ENCODE measurements around the gene SMCR8. TPM values are rescaled to one million over a fixed set of nuclear protein-coding genes. Genes with fewer than 3 reads are reported as not detected.
"Not testable (repeated sequence)": the region's sequence is repeated elsewhere in the genome, so short reads cannot be mapped to it uniquely, and the experiment has no call there.

The SMCR8 gene
- total and polyA plus RNA-seq, 2 donors (not counting 3 experiments of a cell fraction or from before 2014, with no cell fraction given), result 9.5 to 17.6 TPM

DNA sequence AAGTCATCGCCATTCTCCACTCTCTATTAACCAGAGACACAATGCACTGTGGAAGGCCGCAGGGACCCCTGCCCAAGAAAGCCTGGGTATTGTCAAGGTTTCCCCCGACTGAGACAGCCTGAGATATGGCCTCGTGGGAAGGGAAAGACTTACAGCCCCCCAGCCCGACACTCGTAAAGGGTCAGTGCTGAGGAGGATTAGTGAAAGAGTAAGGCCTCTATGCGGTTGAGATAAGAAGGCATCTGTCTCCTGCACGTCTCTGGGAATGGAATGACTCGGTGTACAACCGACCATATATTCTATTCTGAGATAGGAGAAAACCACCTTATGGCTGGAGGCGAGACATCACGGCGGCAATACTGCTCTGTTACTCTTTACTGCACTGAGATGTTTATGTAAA, 11.9 kb upstream of the SMCR8 start:
- H3K9me3 ChIP-seq (replicated peaks; ENCODE audit: control insufficient read depth, insufficient read depth, low read length); BruUV-seq (replicated peaks); H3K4me3 ChIP-seq (replicated peaks in 1 of 3; ENCODE audit: insufficient read depth in 1 of 3, low read depth in 1 of 3, low read length in 3 of 3); H3K9ac ChIP-seq (replicated peaks; ENCODE audit: extremely low read depth, insufficient read depth, low read length); H4K20me1 ChIP-seq (replicated peaks; ENCODE audit: control insufficient read depth, extremely low read depth, insufficient read depth, low read length); H3K9me1 ChIP-seq (replicated peaks; ENCODE audit: control insufficient read depth, extremely low read depth, insufficient read depth, low read length); H2AFZ ChIP-seq (ENCODE audit: low read depth, low read length); dilution Hi-C loops (cut with MboI; ENCODE audit: extremely low pct_ligation_motif_present, low sequenced_read_pairs); FAIRE-seq; H3K27ac ChIP-seq (ENCODE audit: insufficient read depth, low read depth, low read length); DNase-seq (ENCODE audit: low read depth, low spot score); H3K79me2 ChIP-seq (ENCODE audit: control insufficient read depth, insufficient read depth, low read length); H3K27me3 ChIP-seq (ENCODE audit: control insufficient read depth in 2 of 2, insufficient read depth in 2 of 2, low read length in 2 of 2); H3K4me2 ChIP-seq (ENCODE audit: insufficient read depth, low read length); POLR2A ChIA-PET: not testable (repeated sequence)
- peaks cover 22 to 27% of the 10 kb centered on the region in 2 experiments for H3K36me3 ChIP-seq (ENCODE audit: control insufficient read depth in 2 of 2, extremely low read depth in 1 of 2, insufficient read depth in 2 of 2, low read length in 2 of 2)
- intact Hi-C loops (cut with micrococcal nuclease), result loop anchor here (5.0 kb wide), 1 partner anchor 56 kb away; no protein-coding TSS in a partner anchor
- CTCF ChIA-PET, result interaction anchor here (0.9 kb wide), 1 partner anchor 162 kb away, joined by 3 read pairs; no protein-coding TSS in a partner anchor
- H3K4me1 ChIP-seq (ENCODE audit: control insufficient read depth, extremely low read depth, insufficient read depth, low read length), result peaks cover 15% of the 10 kb centered on the region

DNA sequence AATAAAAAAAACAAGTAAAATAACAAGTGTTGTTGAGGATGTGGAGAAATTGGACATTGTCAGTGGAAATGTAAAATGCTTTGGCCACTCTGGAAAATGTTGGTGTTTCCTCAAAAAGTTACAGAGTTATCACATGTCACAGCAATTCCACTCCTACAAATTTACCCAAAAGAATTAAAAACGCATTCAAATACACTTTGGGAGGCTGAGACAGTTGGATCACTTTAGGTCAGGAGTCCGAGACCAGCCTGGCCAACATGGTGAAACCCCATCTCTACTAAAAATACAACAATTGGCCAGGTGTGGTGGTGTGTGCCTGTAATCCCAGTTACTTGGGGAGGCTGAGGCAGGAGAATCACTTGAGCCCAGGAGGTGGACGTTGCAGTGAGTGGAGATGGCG, 5.9 kb upstream of the SMCR8 start:
- H3K36me3 ChIP-seq (ENCODE audit: control insufficient read depth in 2 of 2, extremely low read depth in 1 of 2, insufficient read depth in 2 of 2, low read length in 2 of 2), result peaks cover 4 to 12% of the 10 kb centered on the region in 2 experiments
- BruUV-seq (replicated peaks), result no TSS peak

More for the DNA sequence above, 5.9 kb upstream of the SMCR8 start:
- peaks cover 8% of the 10 kb centered on the region for H3K4me1 ChIP-seq (ENCODE audit: control insufficient read depth, extremely low read depth, insufficient read depth, low read length)
- CTCF ChIA-PET, result no interaction called here
- DNase-seq (ENCODE audit: low read depth, low spot score) (no peak), FAIRE-seq (no peak)
- no peaks in the 10 kb centered on the region for H4K20me1 ChIP-seq (replicated peaks; ENCODE audit: control insufficient read depth, extremely low read depth, insufficient read depth, low read length)
- peaks cover 40% of the 10 kb centered on the region for H3K79me2 ChIP-seq (ENCODE audit: control insufficient read depth, insufficient read depth, low read length)
- H3K27me3 ChIP-seq (ENCODE audit: control insufficient read depth in 2 of 2, insufficient read depth in 2 of 2, low read length in 2 of 2), result no peaks in the 10 kb centered on the region
- POLR2A ChIA-PET, result no interaction called here
- dilution Hi-C loops (cut with MboI; ENCODE audit: extremely low pct_ligation_motif_present, low sequenced_read_pairs) (no loop called here), intact Hi-C loops (cut with micrococcal nuclease) (no loop called here)
- H2AFZ ChIP-seq (ENCODE audit: low read depth, low read length), result no peak overlapping the region
- no peak overlapping the region for H3K9ac ChIP-seq (replicated peaks; ENCODE audit: extremely low read depth, insufficient read depth, low read length)
- no peaks in the 10 kb centered on the region for H3K9me1 ChIP-seq (replicated peaks; ENCODE audit: control insufficient read depth, extremely low read depth, insufficient read depth, low read length)
- no peaks in the 10 kb centered on the region for H3K9me3 ChIP-seq (replicated peaks; ENCODE audit: control insufficient read depth, insufficient read depth, low read length)
- H3K4me3 ChIP-seq (replicated peaks in 1 of 3; ENCODE audit: insufficient read depth in 1 of 3, low read depth in 1 of 3, low read length in 3 of 3), result no peak overlapping the region
- TF ChIP-seq MAX (IDR thresholded peaks at IDR 0.05; ENCODE audit: insufficient read depth, insufficient read length) (no peak), POLR2A (IDR thresholded peaks at IDR 0.05; ENCODE audit: low read depth, low read length) (no peak), GATA2 (IDR thresholded peaks at IDR 0.05; ENCODE audit: insufficient read depth, insufficient read length, low read depth, low read length) (no peak), MYC (IDR thresholded peaks at IDR 0.05; ENCODE audit: low read depth, low read length) (no peak), POLR2AphosphoS5 (IDR thresholded peaks at IDR 0.05; ENCODE audit: insufficient read depth, low read depth, low read length) (no peak), FOS (IDR thresholded peaks at IDR 0.05; ENCODE audit: borderline replicate concordance, insufficient read depth, low read length) (no peak), JUN (IDR thresholded peaks at IDR 0.05; ENCODE audit: borderline replicate concordance, insufficient read depth, insufficient read length, low read depth) (no peak), EZH2 (IDR thresholded peaks at IDR 0.05; ENCODE audit: borderline replicate concordance, low read depth, low read length, severe bottlenecking) (no peak), CTCF (IDR thresholded peaks at IDR 0.05; ENCODE audit: extremely low read depth in 1 of 2, insufficient read depth in 1 of 2, low read depth in 1 of 2, low read length in 2 of 2) (no peak)
- no peak overlapping the region for H3K27ac ChIP-seq (ENCODE audit: insufficient read depth, low read depth, low read length)
- H3K4me2 ChIP-seq (ENCODE audit: insufficient read depth, low read length), result no peak overlapping the region
